Body of pancreas (tissue), 4 donors: Measurements from ENCODE around the gene BANP.

ENCODE experiments used
- POLR2A ChIP-seq, 3 donors: fragments of 450-650 bp; IDR thresholded peaks; one replicate each; pipeline ENCODE4 v1.6.1; 2016; ENCODE audit warnings: antibody characterized with exemption in 3 of 3, mild to moderate bottlenecking in 2 of 3
- TF ChIP-seq, protein P1 (sequence below), 7 experiments: fragments of 450-650 bp in 4 of 7; fragments of 200-600 bp in 3 of 7; sonication (generic) in 3 of 7; IDR thresholded peaks; one replicate each; pipeline ENCODE4 v1.5.1; 2016 to 2019; ENCODE audit warnings: antibody characterized with exemption in 7 of 7

- TF ChIP-seq, protein P1, sequence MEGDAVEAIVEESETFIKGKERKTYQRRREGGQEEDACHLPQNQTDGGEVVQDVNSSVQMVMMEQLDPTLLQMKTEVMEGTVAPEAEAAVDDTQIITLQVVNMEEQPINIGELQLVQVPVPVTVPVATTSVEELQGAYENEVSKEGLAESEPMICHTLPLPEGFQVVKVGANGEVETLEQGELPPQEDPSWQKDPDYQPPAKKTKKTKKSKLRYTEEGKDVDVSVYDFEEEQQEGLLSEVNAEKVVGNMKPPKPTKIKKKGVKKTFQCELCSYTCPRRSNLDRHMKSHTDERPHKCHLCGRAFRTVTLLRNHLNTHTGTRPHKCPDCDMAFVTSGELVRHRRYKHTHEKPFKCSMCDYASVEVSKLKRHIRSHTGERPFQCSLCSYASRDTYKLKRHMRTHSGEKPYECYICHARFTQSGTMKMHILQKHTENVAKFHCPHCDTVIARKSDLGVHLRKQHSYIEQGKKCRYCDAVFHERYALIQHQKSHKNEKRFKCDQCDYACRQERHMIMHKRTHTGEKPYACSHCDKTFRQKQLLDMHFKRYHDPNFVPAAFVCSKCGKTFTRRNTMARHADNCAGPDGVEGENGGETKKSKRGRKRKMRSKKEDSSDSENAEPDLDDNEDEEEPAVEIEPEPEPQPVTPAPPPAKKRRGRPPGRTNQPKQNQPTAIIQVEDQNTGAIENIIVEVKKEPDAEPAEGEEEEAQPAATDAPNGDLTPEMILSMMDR (IDR thresholded peaks at IDR 0.05), result no peak
- no peak for TF ChIP-seq POLR2A (IDR thresholded peaks at IDR 0.05)
Observed at GRCh38 chr16:87954361-87954760, 3.1 kb downstream of the BANP start.
